CD4-positive, alpha-beta T cell treated with Interleukin-4 for 4 hours (primary cell): ENCODE measurements around the gene MRPL52.

Experiments
- DNase-seq: peaks from one replicate; pipeline ENCODE4 v3.0.0-alpha.2; 2020

The MRPL52 gene

GRCh38 chr14:22884076-22884737 is 54.5 kb downstream of the MRPL52 start:
- DNase-seq = no peak
